Muscle of leg (tissue), 11 donors: ENCODE data around the gene SORL1. TPM values are rescaled to one million over a fixed set of nuclear protein-coding genes. Genes with fewer than 3 reads are reported as not detected.
"Not testable (repeated sequence)": the region's sequence is repeated elsewhere in the genome, so short reads cannot be mapped to it uniquely, and the experiment has no call there.

Source experiments
- DNase-seq: peaks from one replicate; pipeline ENCODE4 v3.0.0; 2013
- H3K27ac ChIP-seq: one replicate; pipeline ENCODE4 v1.5.1; 2013; ENCODE audit warnings: mild to moderate bottlenecking, low read length, control low read depth
- H3K27me3 ChIP-seq: one replicate; pipeline ENCODE4 v1.6.1; 2013; ENCODE audit warnings: low read length; ENCODE audit not compliant: control insufficient read depth, insufficient read depth
- H3K36me3 ChIP-seq: one replicate; pipeline ENCODE4 v1.6.1; 2013; ENCODE audit warnings: low read length; ENCODE audit not compliant: control insufficient read depth, insufficient read depth
- H3K4me1 ChIP-seq: one replicate; pipeline ENCODE4 v1.6.1; 2013; ENCODE audit warnings: low read length; ENCODE audit not compliant: control insufficient read depth, insufficient read depth
- H3K4me3 ChIP-seq: one replicate; pipeline ENCODE4 v1.5.1; 2013; ENCODE audit warnings: low read length, control low read depth
- H3K9me3 ChIP-seq: replicated peaks from 2 replicates; pipeline ENCODE4 v1.6.1; 2013; ENCODE audit warnings: low read depth, low read length; ENCODE audit not compliant: control insufficient read depth
- WGBS: methylation state at CpG from one replicate; pipeline ENCODE4 v1.1.5; 2013; ENCODE audit warnings: missing lambda C conversion rate; ENCODE audit not compliant: insufficient coverage; 5-methylcytosine and 5-hydroxymethylcytosine counted together
- polyA plus RNA-seq, 8 donors: library from polyadenylated mRNA; unstranded; fragments of 120-200 nt; gene quantifications; one replicate each; pipeline versions ENCODE4 v1.2.1 to v1.2.3, GENCODE V29; 2013; ENCODE audit warnings: inconsistent platforms in 1 of 8, low replicate concordance in 1 of 8; ENCODE audit not compliant: insufficient read length in 8 of 8, insufficient read depth in 1 of 8
- total RNA-seq: library from RNA; stranded (reverse); fragments of 120-200 nt; gene quantifications from one replicate; pipeline ENCODE4 v1.2.4, GENCODE V29; 2013

SORL1 gene
- total and polyA plus RNA-seq, 9 donors = 1.0 to 3.1 (median 1.9) TPM

DNA sequence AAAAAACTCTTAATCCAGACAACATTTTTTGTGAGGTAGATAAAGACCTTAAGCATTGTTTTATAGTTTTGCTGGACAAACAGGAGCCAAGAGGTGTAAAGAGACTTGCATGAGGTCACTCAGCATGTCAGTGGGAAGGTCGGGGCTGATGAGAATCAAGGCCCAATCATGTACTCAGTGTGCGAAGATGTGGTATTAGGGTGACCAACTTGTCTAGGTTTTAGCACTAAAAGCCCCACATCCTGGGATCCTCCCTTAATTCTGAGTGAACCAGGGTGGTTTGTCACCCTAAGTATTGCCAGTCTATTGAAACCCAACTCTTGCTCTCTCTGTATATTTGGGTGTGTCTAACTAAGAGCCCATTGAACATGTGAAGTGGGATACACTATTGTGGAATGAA lies 20.2 kb downstream of the SORL1 start:
- no peak for DNase-seq
- H3K36me3 ChIP-seq = no peaks in the 10 kb centered on the region
- peaks cover 3% of the 10 kb centered on the region for H3K27me3 ChIP-seq
- no CpG with 5 or more reads among the region's 2 CpGs for WGBS
- no peaks in the 10 kb centered on the region for H3K9me3 ChIP-seq
- H3K27ac ChIP-seq = no peak overlapping the region
- no peak overlapping the region for H3K4me3 ChIP-seq
- H3K4me1 ChIP-seq = peaks cover 5% of the 10 kb centered on the region

DNA sequence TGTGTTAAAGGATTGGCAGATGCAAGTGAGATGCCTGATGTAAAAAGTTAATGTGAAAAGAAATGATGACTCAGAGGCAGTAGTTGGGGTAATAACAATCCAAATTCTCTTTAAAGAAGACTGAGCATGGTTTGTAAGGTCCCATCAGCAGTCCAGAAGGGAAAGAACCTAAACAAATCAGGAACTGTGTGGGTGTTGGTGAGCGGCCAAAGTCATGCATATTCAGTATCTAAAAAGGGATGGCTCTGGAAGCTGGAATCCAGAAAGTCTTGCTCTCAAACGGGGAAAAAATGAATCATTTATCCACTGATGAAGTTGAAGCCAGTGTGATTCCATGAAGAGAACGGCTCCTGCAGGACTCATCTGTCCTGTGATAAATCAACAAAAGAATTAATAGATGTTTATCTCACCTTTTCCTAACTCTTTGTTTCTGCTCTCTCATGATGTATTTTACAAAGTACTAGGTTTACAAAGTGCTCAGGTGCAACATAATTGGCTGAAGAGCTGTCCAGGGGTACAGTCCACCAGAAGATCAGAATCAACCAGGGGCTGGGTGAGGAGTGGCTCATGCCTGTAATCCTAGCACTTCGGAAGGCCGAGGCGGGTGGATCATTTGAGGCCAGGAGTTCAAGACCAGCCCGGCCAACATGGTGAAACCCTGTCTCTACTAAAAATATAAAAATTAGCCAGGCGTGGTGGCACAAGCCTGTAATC lies 21.1 kb downstream of the SORL1 start:
- peak; percentile 59 for DNase-seq
- Histone ChIP-seq H3K4me3 (no peak overlapping the region), H3K36me3 (no peaks in the 10 kb centered on the region), H3K27ac (no peak overlapping the region), H3K9me3 (no peaks in the 10 kb centered on the region), H3K4me1 (peaks cover under 1% of the 10 kb centered on the region), H3K27me3 (no peaks in the 10 kb centered on the region)
- WGBS = 89% methylated on average over 1 of the region's 8 CpGs

GRCh38 chr11:121474680-121475079 lies 22.6 kb downstream of the SORL1 start:
- H3K4me3 ChIP-seq = no peak overlapping the region
- H3K36me3 ChIP-seq = no peaks in the 10 kb centered on the region

DNA sequence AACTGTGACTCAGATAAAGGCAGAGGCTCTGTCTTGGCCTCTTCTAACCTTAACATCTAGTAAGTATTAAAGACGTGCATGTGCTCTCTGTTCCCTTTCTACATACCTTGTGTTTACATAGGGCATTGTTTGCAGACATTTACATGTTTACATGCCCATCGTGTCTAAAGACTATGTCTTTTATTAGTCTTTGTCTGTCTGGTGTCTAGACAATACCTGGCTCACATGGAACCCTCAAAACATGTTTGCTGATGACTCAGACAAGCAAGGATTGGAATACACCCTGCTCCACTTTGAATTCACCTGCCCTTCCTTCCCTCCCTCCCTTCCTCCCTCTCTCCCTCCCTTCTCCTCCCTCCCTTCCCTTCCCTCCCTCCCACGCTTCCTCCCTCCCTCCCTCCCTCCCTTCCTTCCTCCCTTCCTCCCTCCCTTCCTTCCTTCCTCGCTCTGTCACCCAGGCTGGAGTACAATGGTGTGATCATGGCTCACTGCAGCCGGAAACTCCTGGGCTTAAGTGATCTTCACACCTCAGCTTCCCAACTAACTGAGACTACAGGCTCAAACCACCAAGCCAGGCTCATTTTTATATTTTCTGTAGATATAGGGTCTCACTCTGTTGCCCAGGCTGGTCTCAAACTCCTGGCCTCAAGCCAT lies 24.4 kb downstream of the SORL1 start:
- Histone ChIP-seq H3K9me3 (no peaks in the 10 kb centered on the region), H3K36me3 (no peaks in the 10 kb centered on the region), H3K4me1 (peaks cover 14% of the 10 kb centered on the region), H3K27me3 (no peaks in the 10 kb centered on the region), H3K27ac (no peak overlapping the region), H3K4me3 (no peak overlapping the region)
- no CpG with 5 or more reads among the region's 5 CpGs for WGBS
- no peak for DNase-seq

More at GRCh38 chr11:121474680-121475079, 22.6 kb downstream of the SORL1 start:
- H3K27me3 ChIP-seq = no peaks in the 10 kb centered on the region
- peaks cover 11% of the 10 kb centered on the region for H3K4me1 ChIP-seq
- no peak overlapping the region for H3K27ac ChIP-seq
- H3K9me3 ChIP-seq = no peaks in the 10 kb centered on the region
- 90% methylated on average over 4 of the region's 7 CpGs for WGBS
- DNase-seq = no peak

DNA sequence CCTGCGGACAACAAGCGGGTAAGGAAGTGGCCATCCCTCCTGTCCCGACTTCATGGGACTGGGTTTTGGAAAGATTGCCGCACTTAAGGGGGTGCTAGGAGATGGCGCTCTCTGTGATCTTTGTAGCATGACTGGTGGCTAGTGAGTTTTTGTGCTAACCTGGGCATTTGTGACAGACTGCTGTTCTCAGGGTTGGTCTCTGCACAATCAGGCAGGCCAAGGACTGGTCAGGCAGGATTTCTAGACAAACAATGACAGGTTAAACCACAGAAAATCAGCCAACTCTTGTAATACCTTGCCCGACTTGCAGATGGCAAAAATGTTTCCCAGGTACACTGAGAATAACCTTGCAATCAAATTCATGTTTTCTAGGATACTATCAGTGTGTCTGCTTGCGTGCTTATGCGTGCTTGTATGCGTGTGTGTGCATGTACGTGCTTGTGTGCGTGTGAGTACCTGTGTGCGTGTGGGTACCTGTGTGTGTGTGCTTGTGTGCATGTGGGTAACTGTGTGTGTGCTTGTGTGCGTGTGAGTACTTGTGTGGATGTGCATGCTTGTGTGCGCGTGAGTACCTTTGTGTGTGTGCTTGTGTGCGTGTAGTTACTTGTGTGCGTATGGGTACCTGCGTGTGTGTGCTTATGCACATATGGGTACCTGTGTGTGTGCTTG lies 26.2 kb downstream of the SORL1 start:
- H3K4me1 ChIP-seq = peaks cover 16% of the 10 kb centered on the region
- no peak for DNase-seq
- H3K27me3 ChIP-seq = no peaks in the 10 kb centered on the region
- no peak overlapping the region for H3K27ac ChIP-seq
- H3K36me3 ChIP-seq = no peaks in the 10 kb centered on the region
- 93% methylated on average over 14 of the region's 18 CpGs for WGBS
- no peak overlapping the region for H3K4me3 ChIP-seq
- H3K9me3 ChIP-seq = no peaks in the 10 kb centered on the region

GRCh38 chr11:121478895-121479697 lies 27.0 kb downstream of the SORL1 start:
- H3K4me3 ChIP-seq = no peak overlapping the region
- H3K27ac ChIP-seq = no peak overlapping the region
- WGBS = 34% methylated on average over 25 of the region's 25 CpGs

DNA sequence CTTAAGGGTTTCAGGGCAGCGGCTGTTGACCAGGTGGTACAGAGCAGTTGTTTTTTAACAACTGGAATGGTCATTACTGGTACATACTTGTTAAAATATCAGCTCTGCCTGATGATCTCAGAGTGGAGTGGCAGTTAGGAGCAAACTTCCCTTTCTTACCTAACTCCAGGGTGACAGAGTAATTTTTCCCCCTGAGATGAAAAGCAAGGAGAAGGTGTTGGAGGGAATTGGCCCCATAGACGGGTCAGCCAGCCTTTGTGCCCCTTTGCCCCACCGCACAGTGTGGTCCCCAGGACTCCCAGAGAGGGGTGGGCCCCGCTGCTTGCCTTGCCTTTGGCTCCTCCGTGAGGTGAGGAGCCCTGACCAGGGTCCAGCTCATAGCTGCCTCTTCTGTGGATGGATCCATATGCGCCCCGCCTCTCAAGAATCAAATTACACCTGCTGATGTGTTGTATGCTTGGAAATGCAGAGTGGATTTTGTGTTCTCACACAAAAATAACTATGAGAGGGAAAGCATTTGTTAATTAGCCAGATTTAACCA lies 27.7 kb downstream of the SORL1 start:
- H3K4me1 ChIP-seq = peaks cover 16% of the 10 kb centered on the region

More at GRCh38 chr11:121478895-121479697, 27.0 kb downstream of the SORL1 start:
- Histone ChIP-seq H3K9me3 (no peaks in the 10 kb centered on the region), H3K4me1 (peaks cover 16% of the 10 kb centered on the region), H3K27me3 (no peaks in the 10 kb centered on the region), H3K36me3 (no peaks in the 10 kb centered on the region)
- no peak for DNase-seq

GRCh38 chr11:121481484-121482230 lies 29.5 kb downstream of the SORL1 start:
- H3K4me3 ChIP-seq, H3K27ac ChIP-seq, H3K9me3 ChIP-seq, H3K36me3 ChIP-seq, H3K27me3 ChIP-seq, DNase-seq: not testable (repeated sequence)
- H3K4me1 ChIP-seq = peaks cover 16% of the 10 kb centered on the region
- WGBS = 50% methylated on average over 1 of the region's 2 CpGs

More for the DNA sequence above, 27.7 kb downstream of the SORL1 start:
- no peak for DNase-seq
- H3K4me3 ChIP-seq = no peak overlapping the region
- no peaks in the 10 kb centered on the region for H3K9me3 ChIP-seq
- WGBS = 40% methylated on average over 1 of the region's 7 CpGs
- no peaks in the 10 kb centered on the region for H3K36me3 ChIP-seq
- H3K27me3 ChIP-seq = no peaks in the 10 kb centered on the region
- H3K27ac ChIP-seq = no peak overlapping the region
